Measurements from ENCODE around the gene RGS16.

DNA sequence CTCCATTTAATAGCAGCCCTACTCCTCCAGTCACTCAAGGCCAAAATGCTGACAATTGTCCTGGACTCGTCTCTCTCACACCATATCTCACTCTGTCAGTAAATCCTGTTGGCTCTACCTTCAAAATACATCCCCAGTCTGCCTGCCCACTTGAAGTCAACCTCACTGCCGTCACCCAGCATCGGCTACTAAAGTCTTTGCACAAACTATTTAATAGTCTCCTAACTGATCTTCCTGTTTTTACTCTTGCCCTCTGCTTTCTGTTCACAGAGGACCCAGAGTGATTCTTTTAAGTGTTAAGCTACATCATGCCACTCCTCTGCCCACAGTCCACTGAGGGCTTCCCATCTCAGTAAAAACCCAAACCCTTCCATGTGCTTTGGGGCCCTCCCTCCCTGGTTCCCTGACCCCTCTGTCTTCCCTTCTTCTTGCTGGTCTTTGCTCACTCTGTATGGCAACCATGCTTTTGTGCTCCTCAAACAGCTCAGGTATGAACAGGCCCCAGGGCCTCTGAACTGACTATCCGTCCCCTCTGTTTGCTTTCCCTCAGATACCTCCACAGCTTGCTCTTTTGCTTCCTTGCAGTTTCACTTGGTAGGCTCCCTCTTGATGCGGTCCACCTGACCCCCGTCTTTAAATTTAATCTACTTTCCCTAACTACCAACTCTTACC lies 34.1 kb downstream of the RGS16 start:
- TF ChIP-seq POLR2A (IDR thresholded peaks at IDR 0.05), result no peak
- TF ChIP-seq, protein P1, sequence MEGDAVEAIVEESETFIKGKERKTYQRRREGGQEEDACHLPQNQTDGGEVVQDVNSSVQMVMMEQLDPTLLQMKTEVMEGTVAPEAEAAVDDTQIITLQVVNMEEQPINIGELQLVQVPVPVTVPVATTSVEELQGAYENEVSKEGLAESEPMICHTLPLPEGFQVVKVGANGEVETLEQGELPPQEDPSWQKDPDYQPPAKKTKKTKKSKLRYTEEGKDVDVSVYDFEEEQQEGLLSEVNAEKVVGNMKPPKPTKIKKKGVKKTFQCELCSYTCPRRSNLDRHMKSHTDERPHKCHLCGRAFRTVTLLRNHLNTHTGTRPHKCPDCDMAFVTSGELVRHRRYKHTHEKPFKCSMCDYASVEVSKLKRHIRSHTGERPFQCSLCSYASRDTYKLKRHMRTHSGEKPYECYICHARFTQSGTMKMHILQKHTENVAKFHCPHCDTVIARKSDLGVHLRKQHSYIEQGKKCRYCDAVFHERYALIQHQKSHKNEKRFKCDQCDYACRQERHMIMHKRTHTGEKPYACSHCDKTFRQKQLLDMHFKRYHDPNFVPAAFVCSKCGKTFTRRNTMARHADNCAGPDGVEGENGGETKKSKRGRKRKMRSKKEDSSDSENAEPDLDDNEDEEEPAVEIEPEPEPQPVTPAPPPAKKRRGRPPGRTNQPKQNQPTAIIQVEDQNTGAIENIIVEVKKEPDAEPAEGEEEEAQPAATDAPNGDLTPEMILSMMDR (IDR thresholded peaks at IDR 0.05), result no peak

All from Peyer's patch (tissue), 4 donors.